HepG2 (cell line): Measurements from ENCODE around the gene BARHL2. TPM values are rescaled to one million over a fixed set of nuclear protein-coding genes. Genes with fewer than 3 reads are reported as not detected.

Experiments
- ATAC-seq: fragments of 200-7000 bp; cut with Tn5 transposase; 3 replicates; pipeline ENCODE4 v1.9.1; 2020; ENCODE audit warnings: mild to moderate bottlenecking, moderate library complexity
- BruUV-seq: library from RNA; stranded (reverse); fragments of 400-500 nt; replicated peaks from 2 replicates; lab custom pipeline; 2021; lab: Mats Ljungman, UMichigan
- CTCF ChIA-PET: fragments of 300-600 bp; formaldehyde crosslinking; extraction: SDS; loops from one replicate; lab custom pipeline; 2021; ENCODE audit warnings: low total read pairs, inconsistent platforms, low intra/inter-chr PET ratio; lab: Yijun Ruan, JAX
- POLR2A ChIA-PET: fragments of 350-600 bp; sonication (Branson Sonifier 250); formaldehyde crosslinking; loops from one replicate; lab custom pipeline; 2020; ENCODE audit warnings: antibody characterized with exemption, inconsistent platforms; lab: Yijun Ruan, JAX
- DNase-seq: peaks from one replicate; pipeline ENCODE4 v3.0.0-alpha.2; 2015; ENCODE audit warnings: low spot score
- FAIRE-seq: peaks from 3 replicates; lab custom pipeline; 2011; peaks lifted over from hg19 to GRCh38; lab: Jason Lieb, UNC
- H2AFZ ChIP-seq: one replicate; pipeline ENCODE4 v1.6.1; 2011; ENCODE audit warnings: low read length, inconsistent platforms
- H3K27ac ChIP-seq: fragments of 300-600 bp; 3 replicates; pipeline ENCODE4 v1.8.0; 2011; ENCODE audit warnings: mixed run types, mild to moderate bottlenecking, mixed read lengths, low read length, inconsistent platforms; ENCODE audit not compliant: insufficient read depth; ENCODE audit errors: extremely low read length
- H3K27me3 ChIP-seq, 2 experiments: fragments of 200-600 bp in 1 of 2; 2 replicates in 1 of 2; 3 replicates in 1 of 2; pipeline versions ENCODE4 v1.6.0 to v1.8.0; 2011; ENCODE audit warnings: low read length in 2 of 2, mild to moderate bottlenecking in 2 of 2, moderate library complexity in 2 of 2, inconsistent platforms in 1 of 2; ENCODE audit not compliant: insufficient read depth in 2 of 2, control insufficient read depth in 1 of 2
- H3K36me3 ChIP-seq, 2 experiments: fragments of 200-600 bp in 1 of 2; replicated peaks in 1 of 2; 2 replicates in 1 of 2; 3 replicates in 1 of 2; pipeline versions ENCODE4 v1.5.1 to v1.8.0; 2011; ENCODE audit warnings: low read length in 2 of 2, inconsistent platforms in 1 of 2; ENCODE audit not compliant: insufficient read depth in 2 of 2, control insufficient read depth in 1 of 2
- H3K4me1 ChIP-seq: 2 replicates; pipeline ENCODE4 v1.5.1; 2012; ENCODE audit warnings: low read length, inconsistent platforms; ENCODE audit not compliant: insufficient read depth
- H3K4me2 ChIP-seq: 2 replicates; pipeline ENCODE4 v1.6.0; 2011; ENCODE audit warnings: low read depth, low read length, inconsistent platforms
- H3K4me3 ChIP-seq, 3 experiments: fragments of 200-600 bp in 1 of 3; sonication (generic), shearing (Covaris generic) in 1 of 3; replicated peaks in 1 of 3; 2 replicates each; pipeline ENCODE4 v1.5.1; 2011 to 2016; ENCODE audit warnings: low read length in 3 of 3, inconsistent platforms in 2 of 3, low read depth in 2 of 3, mild to moderate bottlenecking in 2 of 3, control low read depth in 1 of 3, mixed read lengths in 1 of 3; ENCODE audit not compliant: insufficient read depth in 1 of 3
- H3K79me2 ChIP-seq: one replicate; pipeline ENCODE4 v1.6.1; 2011; ENCODE audit warnings: low read length, inconsistent platforms; ENCODE audit not compliant: insufficient read depth
- H3K9ac ChIP-seq: 2 replicates; pipeline ENCODE4 v1.6.0; 2011; ENCODE audit warnings: mild to moderate bottlenecking, low read depth, low read length, inconsistent platforms; ENCODE audit not compliant: insufficient read depth
- H3K9me3 ChIP-seq: 2 replicates; pipeline ENCODE4 v1.5.1; 2012; ENCODE audit warnings: mild to moderate bottlenecking, low read length
- H4K20me1 ChIP-seq: 2 replicates; pipeline ENCODE4 v1.6.0; 2011; ENCODE audit warnings: inconsistent platforms, mild to moderate bottlenecking, low read length, moderate library complexity; ENCODE audit not compliant: insufficient read depth
- AFF4 ChIP-seq: sonication (generic); formaldehyde crosslinking; IDR thresholded peaks from 2 replicates; pipeline ENCODE4 v1.4.0; 2020; ENCODE audit warnings: missing genetic modification reagents
- TAF1 ChIP-seq: sonication (generic); formaldehyde crosslinking; IDR thresholded peaks from 2 replicates; pipeline ENCODE4 v1.4.0; 2020; ENCODE audit warnings: missing genetic modification reagents
- WGBS: methylation state at CpG from one replicate; pipeline ENCODE4 v1.1.6; 2017; ENCODE audit warnings: low lambda C conversion rate; 5-methylcytosine and 5-hydroxymethylcytosine counted together
- in situ Hi-C: cut with HindIII; loops from 2 replicates; pipeline ENCODE4 v1.10.0; 2017; ENCODE audit warnings: low pct_unique_long_range_greater_than_20kb; ENCODE audit not compliant: extremely low pct_ligation_motif_present
- intact Hi-C: fragments of 100-400 bp; cut with micrococcal nuclease; formaldehyde crosslinking; loops from one replicate; pipeline ENCODE4 v1.10.0; 2022; ENCODE audit not compliant: unreplicated experiment
- polyA plus RNA-seq, 8 experiments: library from polyadenylated mRNA; depleted of rRNA in 3 of 8; stranded (reverse) in 7 of 8; unstranded in 1 of 8; fragments of >200 nt; fragmentation: Illumina TruSeq in 4 of 8; extraction: Trizol in 4 of 8; gene quantifications; 2 replicates each; pipeline versions ENCODE4 v1.2.1 to v1.2.3, GENCODE V29; 2011 to 2016; ENCODE audit warnings: low read depth in 4 of 8, missing spikeins in 1 of 8, mixed read lengths in 1 of 8; ENCODE audit not compliant: insufficient read depth in 1 of 8
- total RNA-seq, 5 experiments: library from RNA; depleted of rRNA; stranded (reverse); fragments of >200 nt; fragmentation: Illumina TruSeq; extraction: Trizol; gene quantifications; 2 replicates each; pipeline ENCODE4 v1.2.3, GENCODE V29; 2016; ENCODE audit warnings: low read depth in 1 of 5

The BARHL2 gene
- total and polyA plus RNA-seq, 2 of the 13 experiments (the other 11 are each of a cell fraction or from before 2014, with no cell fraction given), result not detected

GRCh38 chr1:90763930-90764329, 46.8 kb upstream of the BARHL2 start (continued):
- TF ChIP-seq AFF4 (CRISPR knock-in tag), result no peak
- TF ChIP-seq, all 625 proteins: peak for 0

- no peak for FAIRE-seq
Measured at GRCh38 chr1:90763506-90763905, 46.4 kb upstream of the BARHL2 start.

More at GRCh38 chr1:90763506-90763905, 46.4 kb upstream of the BARHL2 start:
- 5% methylated on average over 3 of the region's 3 CpGs for WGBS
- no peaks in the 10 kb centered on the region for H4K20me1 ChIP-seq
- peaks cover 13% of the 10 kb centered on the region for H3K4me1 ChIP-seq
- no peaks in the 10 kb centered on the region for H3K36me3 ChIP-seq
- no TSS peak for BruUV-seq
- H3K9me3 ChIP-seq, result no peaks in the 10 kb centered on the region
- peaks cover 0 to 10% of the 10 kb centered on the region in 2 experiments; a peak in 2 of 5 replicates for H3K27me3 ChIP-seq
- no peak overlapping the region for H2AFZ ChIP-seq
- H3K4me3 ChIP-seq, result no peak overlapping the region
- no peak for TF ChIP-seq TAF1 (CRISPR knock-in tag)
- no peak for ATAC-seq
- H3K27ac ChIP-seq, result no peak overlapping the region
- intact Hi-C loops, result no loop called here
- no peaks in the 10 kb centered on the region for H3K79me2 ChIP-seq
- POLR2A ChIA-PET, result no interaction called here
- DNase-seq, result no peak
- no peak overlapping the region for H3K4me2 ChIP-seq
- H3K9ac ChIP-seq, result no peak overlapping the region
- in situ Hi-C loops, result no loop called here
- CTCF ChIA-PET, result no interaction called here
